ENCODE measurements around the gene EN1.

The EN1 gene

DNA sequence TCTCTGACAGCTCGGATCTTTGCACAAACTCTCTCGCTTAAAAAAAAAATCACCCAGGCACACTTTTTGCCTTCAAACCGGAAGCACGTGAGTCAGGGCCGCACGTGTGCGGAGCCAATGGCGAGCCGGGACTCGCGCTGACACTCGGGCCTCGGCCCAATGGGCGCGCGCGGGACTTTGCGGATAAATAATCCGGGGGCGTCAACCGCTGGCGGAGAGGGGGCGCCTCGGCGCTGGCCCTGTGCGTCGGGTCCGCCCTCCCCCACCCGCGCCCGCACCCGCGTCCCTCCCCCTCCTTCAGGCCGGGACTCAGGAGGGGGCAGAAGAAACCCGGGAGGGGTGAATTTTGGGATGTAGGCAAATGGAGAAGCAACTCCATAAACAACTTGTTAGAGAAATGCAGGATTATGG lies 319 bp upstream of the EN1 start:
- FAIRE-seq: no peak
- DNase-seq (ENCODE audit: insufficient read length): no peak
- TF ChIP-seq POLR2A (IDR thresholded peaks at IDR 0.05; ENCODE audit: low read depth, low read length) (no peak), TAF1 (IDR thresholded peaks at IDR 0.05; ENCODE audit: borderline replicate concordance, low read depth, low read length) (no peak), POLR2AphosphoS5 (IDR thresholded peaks at IDR 0.05; ENCODE audit: low read depth, low read length) (no peak)

DNA sequence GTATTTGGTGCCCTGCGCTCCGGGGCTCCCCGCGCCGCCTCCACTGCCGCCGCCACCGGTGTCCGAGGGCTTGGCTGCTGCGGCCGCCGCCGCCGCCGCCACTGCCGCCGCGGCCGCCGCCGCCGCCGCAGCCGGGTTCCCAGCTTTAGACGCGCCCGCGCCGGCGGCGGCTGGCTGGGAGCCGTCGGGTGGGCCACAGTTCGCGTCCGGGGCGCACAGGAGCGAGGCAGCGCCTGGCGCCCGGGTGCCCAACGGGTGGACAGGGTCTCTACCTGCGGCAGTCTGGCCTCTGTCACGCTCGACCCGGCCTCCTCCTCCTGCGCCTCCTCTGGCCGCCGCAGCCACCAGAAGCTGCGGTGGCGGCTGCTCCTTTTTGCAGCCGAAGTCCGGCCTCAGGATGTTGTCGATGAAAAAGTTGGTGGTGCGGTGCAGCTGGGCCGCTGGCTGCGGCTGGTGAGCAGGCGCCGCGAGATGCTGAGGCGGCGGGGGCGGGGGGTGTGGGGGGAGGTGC lies 951 bp downstream of the EN1 start:
- DNase-seq (ENCODE audit: insufficient read length) (no peak), FAIRE-seq (no peak)
- TF ChIP-seq TAF1 (IDR thresholded peaks at IDR 0.05; ENCODE audit: borderline replicate concordance, low read depth, low read length) (no peak), POLR2AphosphoS5 (IDR thresholded peaks at IDR 0.05; ENCODE audit: low read depth, low read length) (no peak), POLR2A (IDR thresholded peaks at IDR 0.05; ENCODE audit: low read depth, low read length) (no peak)

DNA sequence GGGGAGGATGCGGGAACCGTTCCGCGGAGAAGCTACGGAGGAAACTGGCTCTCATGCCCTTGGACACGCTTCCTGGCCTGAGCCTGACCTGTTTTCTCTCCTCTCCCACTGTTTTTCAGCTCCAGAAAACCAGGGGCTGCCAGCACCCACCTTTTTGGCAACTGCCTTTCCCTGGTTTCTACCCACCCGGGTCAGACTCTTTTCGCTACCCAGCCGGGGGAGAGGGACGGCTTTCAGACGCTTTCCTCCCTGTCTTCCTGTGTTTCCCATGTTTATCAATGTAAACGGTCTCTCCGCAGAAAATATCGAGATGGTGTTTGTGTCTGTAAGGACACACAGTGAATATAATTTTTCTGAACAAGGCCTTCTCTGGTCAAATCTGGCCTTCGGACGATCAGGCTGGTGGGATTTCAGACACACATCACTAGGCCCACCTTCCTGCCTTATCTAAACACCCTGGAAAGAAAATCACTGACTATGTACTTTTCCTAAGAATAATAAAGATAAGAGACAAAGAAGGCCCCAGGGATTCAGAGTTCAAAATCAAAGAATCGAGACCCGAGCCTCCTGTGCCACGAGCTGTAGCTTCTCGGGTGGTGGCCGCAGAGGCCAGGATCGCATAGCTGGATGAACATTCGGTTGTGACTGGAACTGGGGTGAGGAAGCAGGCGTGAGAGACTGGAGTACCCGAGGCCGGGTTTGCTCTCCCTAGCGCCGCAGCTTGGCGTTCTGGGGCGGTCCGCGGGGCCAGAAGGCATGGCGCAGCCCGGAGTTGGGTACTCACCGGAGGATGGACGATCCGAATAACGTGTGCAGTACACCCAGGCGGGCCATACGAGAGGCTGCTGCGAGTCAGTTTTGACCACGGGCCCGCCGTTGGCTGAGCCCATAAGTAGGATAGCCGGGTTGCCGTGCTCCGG lies 1.7 kb downstream of the EN1 start:
- DNase-seq (ENCODE audit: insufficient read length) (no peak), FAIRE-seq (no peak)
- no peak for TF ChIP-seq TAF1 (IDR thresholded peaks at IDR 0.05; ENCODE audit: borderline replicate concordance, low read depth, low read length)
- no peak for TF ChIP-seq POLR2A (IDR thresholded peaks at IDR 0.05; ENCODE audit: low read depth, low read length)
- no peak for TF ChIP-seq POLR2AphosphoS5 (IDR thresholded peaks at IDR 0.05; ENCODE audit: low read depth, low read length)

DNA sequence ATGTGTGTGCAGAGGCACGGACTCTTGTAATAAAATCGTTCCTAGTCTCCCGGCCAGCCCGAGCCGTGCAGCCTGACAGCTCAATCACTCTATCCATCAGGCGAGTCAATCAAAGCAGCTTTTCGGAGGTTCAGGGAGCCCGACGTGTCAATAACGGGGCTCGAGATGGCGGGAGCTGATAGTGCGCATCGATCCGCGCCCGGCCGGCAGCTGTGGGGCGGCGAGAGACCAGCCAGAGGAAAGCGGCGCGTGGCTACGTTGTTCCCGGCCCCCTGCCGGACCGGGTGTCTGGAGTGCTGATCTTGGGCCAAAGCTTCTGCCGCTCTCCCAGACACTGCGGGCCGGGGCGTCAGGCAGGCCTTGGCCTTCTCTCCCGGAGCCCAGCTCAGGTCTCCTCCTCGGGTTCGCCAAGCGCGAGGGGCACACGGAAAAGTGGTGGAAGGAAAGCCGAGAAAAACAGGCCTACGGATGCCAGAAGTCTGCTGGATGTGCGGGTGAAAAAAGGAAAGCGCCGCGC lies 2.4 kb downstream of the EN1 start:
- DNase-seq (ENCODE audit: insufficient read length) (no peak), FAIRE-seq (no peak)
- TF ChIP-seq TAF1 (IDR thresholded peaks at IDR 0.05; ENCODE audit: borderline replicate concordance, low read depth, low read length) (no peak), POLR2A (IDR thresholded peaks at IDR 0.05; ENCODE audit: low read depth, low read length) (no peak), POLR2AphosphoS5 (IDR thresholded peaks at IDR 0.05; ENCODE audit: low read depth, low read length) (no peak)

DNA sequence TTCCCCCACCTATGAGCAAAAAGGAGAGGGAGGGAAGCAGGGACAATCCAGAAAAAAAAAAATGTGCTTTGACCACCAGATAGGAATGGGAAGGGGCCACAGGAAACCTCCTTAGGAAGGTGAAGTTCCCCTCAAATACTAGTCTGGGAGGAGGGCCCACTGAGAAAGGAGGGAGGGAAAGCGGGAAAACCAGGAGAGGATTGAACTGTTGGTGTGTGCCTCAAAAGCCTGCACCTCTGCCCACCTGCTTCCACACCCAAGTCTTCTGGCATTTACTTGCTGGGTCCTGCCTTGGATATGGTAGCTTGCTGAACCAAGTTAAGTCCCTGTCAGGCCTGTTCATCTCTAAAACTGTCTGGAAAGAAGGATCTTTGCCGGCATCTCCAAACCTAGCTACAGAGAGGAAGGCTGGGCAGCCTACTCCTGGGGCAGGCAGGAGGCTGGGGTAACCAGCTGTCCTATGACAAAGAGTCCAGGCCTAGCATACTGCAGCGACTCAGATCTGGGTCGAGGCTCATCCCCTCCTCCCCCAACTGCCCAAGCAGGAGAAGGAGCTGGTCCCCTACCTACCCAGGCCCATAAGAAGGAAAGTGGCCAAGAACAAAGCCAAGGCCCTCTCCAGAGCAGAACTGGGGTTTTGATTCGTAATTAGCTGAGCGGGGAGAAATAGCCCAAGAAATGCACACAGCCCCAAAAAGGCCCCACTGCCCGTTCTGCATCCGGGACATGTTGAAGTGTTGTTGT lies 3.0 kb downstream of the EN1 start:
- no peak for FAIRE-seq
- TF ChIP-seq POLR2AphosphoS5 (IDR thresholded peaks at IDR 0.05; ENCODE audit: low read depth, low read length): no peak
- TF ChIP-seq POLR2A (IDR thresholded peaks at IDR 0.05; ENCODE audit: low read depth, low read length): no peak
- TF ChIP-seq TAF1 (IDR thresholded peaks at IDR 0.05; ENCODE audit: borderline replicate concordance, low read depth, low read length): no peak
- DNase-seq (ENCODE audit: insufficient read length): no peak

DNA sequence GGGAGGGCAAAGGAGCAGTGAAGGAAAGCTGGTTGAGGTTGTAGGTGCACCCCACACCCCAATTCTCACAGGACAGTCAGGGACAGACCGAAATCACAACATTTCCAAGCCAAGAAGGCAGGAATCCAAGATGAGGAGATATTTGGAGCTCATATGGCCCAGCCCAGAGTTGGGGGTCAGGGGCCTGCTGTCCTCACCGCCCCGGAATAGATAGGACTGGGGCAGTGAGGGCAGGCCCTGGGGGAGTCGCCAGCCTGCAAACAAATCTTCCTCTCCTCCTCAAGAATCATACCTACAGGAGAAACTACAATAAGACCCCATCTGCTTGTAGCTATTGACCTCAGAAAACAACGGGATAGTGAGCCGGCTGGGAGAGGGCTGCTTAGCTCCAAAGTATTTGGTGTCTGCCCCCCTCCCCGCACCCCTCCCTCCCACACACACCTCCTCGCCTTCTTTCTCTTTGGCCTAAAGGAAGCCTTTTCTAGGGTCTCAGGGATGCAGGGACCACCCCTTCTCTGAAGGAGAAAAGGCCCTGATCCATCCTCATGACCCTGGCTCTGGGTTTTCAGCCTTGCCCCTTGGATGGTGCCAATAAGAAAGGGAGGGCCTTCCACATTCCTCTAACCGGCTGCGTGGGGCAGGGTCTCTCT lies 3.8 kb downstream of the EN1 start:
- no peak for TF ChIP-seq POLR2A (IDR thresholded peaks at IDR 0.05; ENCODE audit: low read depth, low read length)
- DNase-seq (ENCODE audit: insufficient read length): no peak
- FAIRE-seq: no peak

DNA sequence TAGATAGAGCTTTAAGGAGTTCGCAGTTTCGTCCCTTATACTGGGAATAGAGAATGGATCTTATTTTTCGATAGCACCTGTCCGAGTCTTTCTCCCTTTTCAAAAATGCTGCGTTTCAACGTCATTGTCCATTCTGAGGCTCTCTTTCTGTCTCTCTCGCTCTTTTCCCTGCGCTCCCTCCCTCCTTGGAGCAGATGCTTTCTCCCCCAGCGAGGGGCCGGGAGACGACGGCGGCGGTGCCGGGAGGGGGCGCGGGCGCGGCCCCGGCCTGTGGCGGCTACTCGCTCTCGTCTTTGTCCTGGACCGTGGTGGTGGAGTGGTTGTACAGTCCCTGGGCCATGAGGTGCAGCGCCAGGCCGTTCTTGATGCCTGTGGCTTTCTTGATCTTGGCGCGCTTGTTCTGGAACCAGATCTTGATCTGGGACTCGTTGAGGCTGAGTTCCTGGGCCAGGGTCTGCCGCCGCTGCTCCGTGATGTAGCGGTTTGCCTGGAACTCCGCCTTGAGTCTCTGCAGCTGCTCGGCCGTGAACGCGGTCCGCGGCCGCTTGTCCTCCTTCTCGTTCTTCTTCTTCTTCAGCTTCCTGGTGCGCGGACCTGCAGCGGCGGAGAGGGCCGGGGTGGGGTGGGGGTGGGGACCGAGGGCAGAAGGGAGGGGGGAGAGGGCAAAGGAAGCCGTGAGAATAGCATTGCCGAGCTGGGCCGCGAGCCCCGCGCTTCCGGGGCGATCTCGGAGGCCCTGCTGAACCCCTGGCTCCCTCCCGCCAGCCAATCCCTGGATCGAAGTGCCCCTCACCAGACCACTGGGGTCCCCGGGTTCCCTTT lies 4.6 kb downstream of the EN1 start:
- TF ChIP-seq POLR2AphosphoS5 (IDR thresholded peaks at IDR 0.05; ENCODE audit: low read depth, low read length) (no peak), TAF1 (IDR thresholded peaks at IDR 0.05; ENCODE audit: borderline replicate concordance, low read depth, low read length) (no peak), POLR2A (IDR thresholded peaks at IDR 0.05; ENCODE audit: low read depth, low read length) (no peak)
- FAIRE-seq: no peak
- no peak for DNase-seq (ENCODE audit: insufficient read length)

DNA sequence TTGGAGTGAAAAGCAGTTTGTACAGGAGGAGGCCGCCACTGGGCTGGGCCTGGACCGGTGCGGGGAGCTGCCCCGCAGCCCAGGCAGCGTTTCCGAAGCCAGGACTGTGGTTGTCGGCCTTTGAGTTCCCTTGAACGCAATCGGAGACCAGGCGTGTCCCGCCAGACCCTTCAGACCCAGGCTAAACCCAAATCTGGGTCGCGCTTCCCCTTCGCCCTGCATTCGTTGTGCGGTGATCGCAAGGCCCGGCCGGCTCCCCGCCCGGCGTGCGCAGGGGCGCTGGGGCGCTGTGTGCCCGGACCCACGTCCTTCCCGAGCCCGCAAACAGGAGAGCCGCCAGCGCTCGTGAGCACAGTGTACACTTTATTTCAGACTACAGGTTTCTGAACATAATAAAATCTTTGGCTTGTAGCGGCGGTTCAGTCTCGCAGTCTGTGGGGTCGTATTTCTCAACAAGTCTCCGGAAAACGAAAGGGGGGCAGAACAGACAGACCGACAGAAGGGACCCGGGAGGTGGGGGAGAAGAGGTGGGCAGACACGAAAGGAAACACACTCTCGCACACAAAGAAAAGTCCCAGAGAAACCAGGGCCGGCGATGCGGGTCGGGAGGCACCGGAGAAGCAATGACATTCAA lies 5.5 kb downstream of the EN1 start:
- TF ChIP-seq POLR2A (IDR thresholded peaks at IDR 0.05; ENCODE audit: low read depth, low read length): no peak
- no peak for TF ChIP-seq POLR2AphosphoS5 (IDR thresholded peaks at IDR 0.05; ENCODE audit: low read depth, low read length)
- TF ChIP-seq TAF1 (IDR thresholded peaks at IDR 0.05; ENCODE audit: borderline replicate concordance, low read depth, low read length): no peak
- FAIRE-seq (no peak), DNase-seq (ENCODE audit: insufficient read length) (no peak)

DNA sequence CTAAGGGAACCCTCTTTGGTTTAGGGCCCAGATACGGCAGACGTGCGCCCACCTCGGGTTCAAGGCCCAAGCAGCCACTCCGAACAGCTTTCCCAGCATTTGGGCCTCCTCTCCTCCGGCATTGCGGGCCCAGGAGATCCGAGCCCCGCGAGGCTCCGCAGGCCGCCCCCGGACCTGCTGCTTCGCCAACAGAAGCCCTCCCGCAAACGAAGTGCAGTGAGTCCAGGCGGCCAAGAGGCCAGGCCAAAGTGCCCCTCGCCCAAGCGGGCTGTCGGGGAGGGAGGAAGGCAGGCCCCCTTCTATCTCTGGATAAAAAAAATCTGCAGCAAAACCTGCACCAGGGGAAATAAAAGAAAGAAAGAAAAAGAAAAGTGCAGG lies 6.0 kb downstream of the EN1 start:
- DNase-seq (ENCODE audit: insufficient read length) (no peak), FAIRE-seq (no peak)
- no peak for TF ChIP-seq POLR2A (IDR thresholded peaks at IDR 0.05; ENCODE audit: low read depth, low read length)
- TF ChIP-seq POLR2AphosphoS5 (IDR thresholded peaks at IDR 0.05; ENCODE audit: low read depth, low read length): no peak

DNA sequence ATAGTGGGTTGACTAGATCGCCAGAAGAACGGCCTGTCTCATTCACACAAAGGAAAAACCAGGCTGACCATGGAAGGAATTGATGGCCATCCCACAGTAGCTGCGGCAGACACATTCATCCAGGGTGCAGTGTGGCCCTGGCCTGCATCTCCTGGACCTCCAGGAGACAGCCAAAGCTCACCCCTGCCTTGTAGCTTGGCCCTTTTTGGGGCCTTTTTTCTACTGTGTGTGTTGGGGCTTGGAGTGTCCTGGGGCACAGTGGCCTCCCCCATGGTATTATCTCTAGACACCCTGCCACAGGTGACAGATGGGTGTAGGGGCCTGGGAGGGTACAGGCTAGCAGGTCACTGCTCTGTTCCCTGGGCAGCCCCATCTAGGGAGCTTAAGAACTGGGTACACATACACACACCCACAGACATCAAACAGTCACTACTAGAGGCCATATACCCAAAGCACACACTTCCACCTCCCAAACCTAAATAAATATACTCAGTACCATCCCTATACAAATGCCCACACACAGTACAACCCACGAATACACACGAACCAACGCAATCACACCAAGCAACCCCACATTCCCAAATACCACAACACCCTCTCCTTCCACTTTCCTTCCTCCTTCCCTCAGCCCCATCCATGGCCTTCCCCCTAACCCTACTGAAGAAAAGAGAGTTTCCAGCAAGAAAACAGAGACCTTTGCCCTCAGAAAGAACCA lies 8.6 kb downstream of the EN1 start:
- TF ChIP-seq POLR2AphosphoS5 (IDR thresholded peaks at IDR 0.05; ENCODE audit: low read depth, low read length): no peak
- DNase-seq (ENCODE audit: insufficient read length) (no peak), FAIRE-seq (no peak)
